AG09319 (cell line): ENCODE results near the gene CD14.
"Not testable (repeated sequence)": the region's sequence is repeated elsewhere in the genome, so short reads cannot be mapped to it uniquely, and the experiment has no call there.

ENCODE experiments used
- DNase-seq: peaks from one replicate; pipeline ENCODE4 v3.0.0-alpha.2; 2010; ENCODE audit warnings: low read depth; ENCODE audit errors: extremely low read depth
- TF ChIP-seq, protein P1 (sequence below): IDR thresholded peaks from 2 replicates; pipeline ENCODE4 v1.5.1; 2011; ENCODE audit warnings: low read depth, mild to moderate bottlenecking, inconsistent platforms, low read length, moderate library complexity

CD14 gene

DNA sequence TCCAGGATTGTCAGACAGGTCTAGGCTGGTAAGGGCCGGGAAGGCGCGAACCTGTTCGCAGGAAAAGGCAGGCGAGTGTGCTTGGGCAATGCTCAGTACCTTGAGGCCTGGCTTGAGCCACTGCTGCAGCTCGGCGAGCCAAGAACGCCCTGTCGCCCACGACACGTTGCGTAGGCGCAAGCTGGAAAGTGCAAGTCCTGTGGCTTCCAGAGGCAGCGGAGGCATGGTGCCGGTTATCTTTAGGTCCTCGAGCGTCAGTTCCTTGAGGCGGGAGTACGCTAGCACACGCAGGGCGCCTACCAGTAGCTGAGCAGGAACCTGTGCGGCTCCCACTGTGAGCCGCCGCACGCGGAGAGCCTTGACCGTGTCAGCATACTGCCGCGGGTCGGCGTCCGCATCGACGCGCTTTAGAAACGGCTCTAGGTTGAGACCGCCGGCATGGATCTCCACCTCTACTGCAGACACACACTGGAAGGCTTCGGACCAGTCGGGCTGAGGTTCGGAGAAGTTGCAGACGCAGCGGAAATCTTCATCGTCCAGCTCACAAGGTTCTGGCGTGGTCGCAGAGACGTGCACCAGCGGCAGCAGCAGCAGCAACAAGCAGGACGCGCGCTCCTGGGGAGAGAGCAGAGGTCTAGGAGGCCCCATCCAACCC lies 482 bp downstream of the CD14 start:
- TF ChIP-seq, protein P1, sequence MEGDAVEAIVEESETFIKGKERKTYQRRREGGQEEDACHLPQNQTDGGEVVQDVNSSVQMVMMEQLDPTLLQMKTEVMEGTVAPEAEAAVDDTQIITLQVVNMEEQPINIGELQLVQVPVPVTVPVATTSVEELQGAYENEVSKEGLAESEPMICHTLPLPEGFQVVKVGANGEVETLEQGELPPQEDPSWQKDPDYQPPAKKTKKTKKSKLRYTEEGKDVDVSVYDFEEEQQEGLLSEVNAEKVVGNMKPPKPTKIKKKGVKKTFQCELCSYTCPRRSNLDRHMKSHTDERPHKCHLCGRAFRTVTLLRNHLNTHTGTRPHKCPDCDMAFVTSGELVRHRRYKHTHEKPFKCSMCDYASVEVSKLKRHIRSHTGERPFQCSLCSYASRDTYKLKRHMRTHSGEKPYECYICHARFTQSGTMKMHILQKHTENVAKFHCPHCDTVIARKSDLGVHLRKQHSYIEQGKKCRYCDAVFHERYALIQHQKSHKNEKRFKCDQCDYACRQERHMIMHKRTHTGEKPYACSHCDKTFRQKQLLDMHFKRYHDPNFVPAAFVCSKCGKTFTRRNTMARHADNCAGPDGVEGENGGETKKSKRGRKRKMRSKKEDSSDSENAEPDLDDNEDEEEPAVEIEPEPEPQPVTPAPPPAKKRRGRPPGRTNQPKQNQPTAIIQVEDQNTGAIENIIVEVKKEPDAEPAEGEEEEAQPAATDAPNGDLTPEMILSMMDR = no peak
- DNase-seq = no peak

GRCh38 chr5:140631831-140632365 lies 1.1 kb downstream of the CD14 start:
- no peak for DNase-seq
- TF ChIP-seq, protein P1 = no peak

GRCh38 chr5:140631036-140631417 lies 1.9 kb downstream of the CD14 start:
- DNase-seq = no peak
- TF ChIP-seq, protein P1 = no peak

DNA sequence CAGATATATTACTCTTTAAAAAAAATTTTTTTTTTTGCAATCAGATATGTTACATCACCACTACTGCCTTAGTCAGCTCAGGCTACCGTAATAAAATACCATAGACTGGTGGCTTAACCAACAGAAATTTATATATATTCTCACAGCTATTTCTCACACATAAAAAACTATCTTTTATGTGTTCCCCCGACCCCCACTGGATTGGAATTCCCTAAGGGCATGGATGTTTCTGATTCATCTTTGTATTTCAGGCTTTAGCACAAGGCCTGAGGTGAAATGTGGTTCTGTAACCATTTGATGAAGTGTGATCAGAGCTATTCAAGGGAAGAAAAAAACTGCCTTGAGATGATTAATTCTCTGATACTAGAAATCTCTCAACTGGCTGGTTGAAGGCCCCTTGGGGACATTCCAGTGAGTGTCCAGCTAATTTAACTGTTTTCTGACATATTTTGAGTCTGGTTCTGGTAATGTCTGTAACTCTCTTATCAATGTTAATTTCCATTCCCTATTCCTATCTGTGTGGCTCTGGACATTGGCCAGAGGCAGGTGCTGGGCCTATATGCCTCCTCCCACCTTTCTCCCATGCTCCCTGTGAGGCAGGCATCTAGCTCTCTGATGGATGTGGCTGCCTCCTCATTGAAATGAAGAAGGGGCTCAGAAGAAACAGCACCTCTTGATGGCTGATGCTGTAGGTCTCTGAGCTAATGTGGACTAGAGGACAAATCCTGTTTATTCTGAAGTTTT lies 2.5 kb downstream of the CD14 start:
- no peak for DNase-seq
- TF ChIP-seq, protein P1 = no peak

GRCh38 chr5:140628711-140629110 lies 4.3 kb downstream of the CD14 start:
- TF ChIP-seq, protein P1 = no peak
- DNase-seq = no peak

DNA sequence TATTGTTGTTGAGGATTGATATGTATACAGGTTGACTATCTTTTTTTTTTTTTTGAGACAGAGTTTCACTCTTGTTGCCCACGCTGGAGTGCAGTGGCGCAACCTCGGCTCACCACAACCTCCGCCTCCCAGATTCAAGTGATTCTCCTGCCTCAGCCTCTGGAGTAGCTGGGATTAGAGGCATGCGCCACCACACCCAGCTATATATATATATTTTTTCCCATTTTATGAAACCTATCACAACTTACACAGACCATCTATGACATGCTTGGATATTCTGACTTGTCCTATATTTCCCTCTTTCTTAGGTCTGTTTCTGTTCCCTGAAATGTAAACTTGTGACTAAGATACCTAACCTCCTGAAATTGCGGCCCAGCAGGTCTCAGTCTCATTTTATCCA lies 5.0 kb downstream of the CD14 start:
- DNase-seq = no peak
- TF ChIP-seq, protein P1 = no peak

DNA sequence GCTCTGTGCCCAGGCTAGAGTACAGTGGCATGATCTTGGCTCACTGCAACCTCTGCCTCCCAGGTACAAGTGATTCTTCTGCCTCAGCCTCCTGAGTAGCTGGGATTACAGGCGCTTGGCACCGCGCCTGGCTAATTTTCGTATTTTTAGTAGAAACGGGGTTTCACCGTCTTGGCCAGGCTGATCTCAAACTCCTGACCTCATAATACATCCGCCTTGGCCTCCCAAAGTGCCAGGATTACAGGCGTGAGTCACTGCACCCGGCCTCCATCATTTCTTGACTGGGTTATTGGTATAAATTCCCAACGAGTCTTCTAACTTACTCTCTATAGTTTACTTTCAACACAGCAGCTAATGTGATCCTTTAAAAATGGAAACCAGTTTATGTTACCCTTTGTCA lies 8.1 kb downstream of the CD14 start:
- DNase-seq = not testable (repeated sequence)

GRCh38 chr5:140623061-140623460 lies 9.9 kb downstream of the CD14 start:
- not testable (repeated sequence) for DNase-seq
